HG02885 (cell line): ENCODE measurements around the gene TRPM4.
"Not testable (repeated sequence)": the region's sequence is repeated elsewhere in the genome, so short reads cannot be mapped to it uniquely, and the experiment has no call there.

Experiments used
- ATAC-seq: cut with Tn5 transposase; IDR thresholded peaks from one replicate; pipeline ENCODE4 v1.9.1; 2021; ENCODE audit warnings: mild to moderate bottlenecking; ENCODE audit not compliant: unreplicated experiment, poor library complexity

Gene TRPM4

GRCh38 chr19:49126575-49126974 is 31.0 kb upstream of the TRPM4 start:
- no peak for ATAC-seq

- ATAC-seq = not testable (repeated sequence)
Measured at GRCh38 chr19:49127225-49127624, 30.4 kb upstream of the TRPM4 start.

- ATAC-seq = peak; percentile 93
Measured at GRCh38 chr19:49127674-49128544, 29.7 kb upstream of the TRPM4 start.

- ATAC-seq = no peak
Measured at GRCh38 chr19:49128545-49129237, 28.9 kb upstream of the TRPM4 start.

- no peak for ATAC-seq
Measured at GRCh38 chr19:49129238-49129583, 28.4 kb upstream of the TRPM4 start.

GRCh38 chr19:49130325-49130724 is 27.3 kb upstream of the TRPM4 start:
- ATAC-seq = no peak

GRCh38 chr19:49132974-49133609 is 24.5 kb upstream of the TRPM4 start:
- no peak for ATAC-seq

GRCh38 chr19:49133621-49134454 is 23.8 kb upstream of the TRPM4 start:
- no peak for ATAC-seq

GRCh38 chr19:49135686-49136085 is 21.9 kb upstream of the TRPM4 start:
- ATAC-seq = no peak

- no peak for ATAC-seq
Measured at GRCh38 chr19:49136771-49137171, 20.8 kb upstream of the TRPM4 start.

- ATAC-seq = no peak
Measured at GRCh38 chr19:49140951-49141350, 16.6 kb upstream of the TRPM4 start.

- ATAC-seq = no peak
Measured at GRCh38 chr19:49141352-49141751, 16.2 kb upstream of the TRPM4 start.

GRCh38 chr19:49142866-49143335 is 14.7 kb upstream of the TRPM4 start:
- ATAC-seq = peak; percentile 62

GRCh38 chr19:49145573-49146407 is 11.8 kb upstream of the TRPM4 start:
- no peak for ATAC-seq

GRCh38 chr19:49146408-49146770 is 11.2 kb upstream of the TRPM4 start:
- ATAC-seq = not testable (repeated sequence)

- ATAC-seq = no peak
Measured at GRCh38 chr19:49148044-49148682, 9.4 kb upstream of the TRPM4 start.

- no peak for ATAC-seq
Measured at GRCh38 chr19:49148784-49149651, 8.6 kb upstream of the TRPM4 start.

- ATAC-seq = no peak
Measured at GRCh38 chr19:49149652-49150105, 7.9 kb upstream of the TRPM4 start.
